Lower lobe of right lung (tissue), 2 donors: Measurements from ENCODE around the gene COPA. TPM values are rescaled to one million over a fixed set of nuclear protein-coding genes. Genes with fewer than 3 reads are reported as not detected.

Source experiments
- ATAC-seq, 2 donors: fragments of 200-7000 bp; cut with Tn5 transposase; one replicate each; pipeline ENCODE4 v1.9.1; 2020 to 2022; ENCODE audit warnings: mild to moderate bottlenecking in 2 of 2, moderate library complexity in 2 of 2
- DNase-seq: peaks from one replicate; pipeline ENCODE4 v3.0.0-alpha.2; 2020
- H3K27ac ChIP-seq: fragments of 200-600 bp; one replicate; pipeline ENCODE4 v1.8.0; 2022
- H3K27me3 ChIP-seq: fragments of 200-600 bp; one replicate; pipeline ENCODE4 v1.8.0; 2022; ENCODE audit warnings: low read depth
- H3K36me3 ChIP-seq: fragments of 200-600 bp; one replicate; pipeline ENCODE4 v1.8.0; 2022; ENCODE audit warnings: mild to moderate bottlenecking
- H3K4me1 ChIP-seq: fragments of 200-600 bp; one replicate; pipeline ENCODE4 v1.8.0; 2022
- H3K4me3 ChIP-seq: fragments of 200-600 bp; one replicate; pipeline ENCODE4 v1.8.0; 2022; ENCODE audit warnings: mild to moderate bottlenecking
- H3K9me3 ChIP-seq: fragments of 200-600 bp; one replicate; pipeline ENCODE4 v1.8.0; 2022
- CTCF ChIP-seq: fragments of 200-600 bp; IDR thresholded peaks from one replicate; pipeline ENCODE4 v1.8.0; 2022; ENCODE audit warnings: antibody characterized with exemption, mild to moderate bottlenecking
- intact Hi-C: fragments of 100-400 bp; cut with DNase I; formaldehyde crosslinking; loops from one replicate; pipeline ENCODE4 v1.11.0; 2022
- total RNA-seq: library from RNA; stranded (reverse); fragmentation: NEBNext Ultra II Directional; extraction: Animal tissue kit (Norgen Biotek cat#: 25700); gene quantifications from one replicate; pipeline ENCODE4 v1.2.1, GENCODE V29; 2021
- donor health status: DM: no; HTN: yes; CAD: no; lungs with severe emphysema.

The COPA gene
- total RNA-seq, 1 donor from 2014 or later = 136 TPM

- Histone ChIP-seq H3K9me3 (no peaks in the 10 kb centered on the region), H3K36me3 (peaks cover 100% of the 10 kb centered on the region), H3K4me3 (no peak overlapping the region), H3K4me1 (no peaks in the 10 kb centered on the region), H3K27me3 (no peaks in the 10 kb centered on the region), H3K27ac (no peak overlapping the region)
- ATAC-seq (no peak), DNase-seq (no peak)
- TF ChIP-seq CTCF = no peak
- intact Hi-C loops = no loop called here
Measured at GRCh38 chr1:160330119-160330518, 12.9 kb downstream of the COPA start.

DNA sequence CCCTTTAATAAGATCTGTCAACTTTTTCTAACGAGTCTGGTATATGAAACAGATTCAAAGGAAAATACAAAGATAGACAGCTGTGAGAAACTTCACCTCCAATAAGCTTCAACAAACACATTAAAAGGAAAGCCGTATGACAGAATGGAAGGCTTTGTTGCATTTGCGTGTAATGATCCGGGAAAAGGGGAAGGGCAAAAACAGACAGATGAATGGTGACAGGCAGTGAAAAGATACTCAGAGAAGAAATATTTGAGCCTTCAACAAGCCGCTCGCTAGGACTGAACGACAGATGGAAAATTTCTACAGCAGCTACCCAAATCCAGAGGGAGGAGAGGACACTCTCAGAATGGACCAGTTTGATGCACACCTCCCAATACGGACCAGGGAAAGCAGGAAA, 14.9 kb downstream of the COPA start:
- ATAC-seq = no peak
- Histone ChIP-seq H3K36me3 (peaks cover 100% of the 10 kb centered on the region), H3K4me3 (no peak overlapping the region), H3K27me3 (no peaks in the 10 kb centered on the region), H3K9me3 (no peaks in the 10 kb centered on the region), H3K27ac (no peak overlapping the region), H3K4me1 (no peaks in the 10 kb centered on the region)
- intact Hi-C loops = no loop called here
- no peak for TF ChIP-seq CTCF
- DNase-seq = no peak

- ATAC-seq = no peak
Measured at GRCh38 chr1:160326418-160326817, 16.6 kb downstream of the COPA start.

GRCh38 chr1:160325252-160325651, 17.8 kb downstream of the COPA start:
- ATAC-seq (no peak), DNase-seq (no peak)
- H3K4me1 ChIP-seq = no peaks in the 10 kb centered on the region
- H3K36me3 ChIP-seq = peaks cover 98% of the 10 kb centered on the region
- H3K27ac ChIP-seq = no peak overlapping the region
- no peak overlapping the region for H3K4me3 ChIP-seq
- intact Hi-C loops = no loop called here
- H3K27me3 ChIP-seq = no peaks in the 10 kb centered on the region
- no peaks in the 10 kb centered on the region for H3K9me3 ChIP-seq
- TF ChIP-seq CTCF = no peak

More at GRCh38 chr1:160326418-160326817, 16.6 kb downstream of the COPA start:
- no peak overlapping the region for H3K4me3 ChIP-seq
- no peaks in the 10 kb centered on the region for H3K27me3 ChIP-seq
- no peak overlapping the region for H3K27ac ChIP-seq
- no peaks in the 10 kb centered on the region for H3K4me1 ChIP-seq
- DNase-seq = no peak
- H3K9me3 ChIP-seq = no peaks in the 10 kb centered on the region
- intact Hi-C loops = no loop called here
- no peak for TF ChIP-seq CTCF
- H3K36me3 ChIP-seq = peaks cover 99% of the 10 kb centered on the region

DNA sequence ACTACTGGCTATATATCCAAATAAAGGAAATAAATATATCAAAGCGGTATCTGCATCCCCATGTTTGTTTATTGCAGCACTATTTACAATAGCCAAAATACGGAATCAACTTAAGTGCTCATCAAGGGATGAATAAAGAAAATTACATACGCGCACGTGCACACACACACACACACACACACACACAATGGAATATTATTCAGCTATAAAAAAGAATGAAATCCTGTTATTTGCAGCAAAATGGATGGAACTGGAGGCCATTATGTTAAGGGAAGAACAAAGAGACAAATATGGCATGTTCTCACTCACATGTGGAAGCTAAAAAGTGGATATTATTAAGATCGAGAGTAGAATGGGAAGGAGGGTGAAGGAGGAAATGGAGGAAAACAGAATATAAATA, 20.2 kb downstream of the COPA start:
- DNase-seq (no peak), ATAC-seq (no peak)
- Histone ChIP-seq H3K27me3 (no peaks in the 10 kb centered on the region), H3K27ac (no peak overlapping the region), H3K9me3 (no peaks in the 10 kb centered on the region), H3K36me3 (peaks cover 96% of the 10 kb centered on the region), H3K4me3 (no peak overlapping the region), H3K4me1 (no peaks in the 10 kb centered on the region)
- intact Hi-C loops = no loop called here
- no peak for TF ChIP-seq CTCF

GRCh38 chr1:160315359-160315758, 27.7 kb downstream of the COPA start:
- H3K27ac ChIP-seq = no peak overlapping the region
- no peaks in the 10 kb centered on the region for H3K9me3 ChIP-seq
- no peaks in the 10 kb centered on the region for H3K4me1 ChIP-seq
- ATAC-seq (no peak), DNase-seq (no peak)
- intact Hi-C loops = no loop called here
- no peaks in the 10 kb centered on the region for H3K27me3 ChIP-seq
- no peak overlapping the region for H3K4me3 ChIP-seq
- peaks cover 98% of the 10 kb centered on the region for H3K36me3 ChIP-seq
- no peak for TF ChIP-seq CTCF
